Tibial nerve (tissue), 3 donors: ENCODE data around the gene RASAL3.

Experiments used
- CTCF ChIP-seq, 5 experiments: fragments of 200-600 bp in 3 of 5; fragments of 450-650 bp in 2 of 5; sonication (generic) in 3 of 5; IDR thresholded peaks; one replicate each; pipeline ENCODE4 v1.5.1; 2016 to 2019; ENCODE audit warnings: antibody characterized with exemption in 5 of 5, mild to moderate bottlenecking in 3 of 5, moderate library complexity in 2 of 5
- POLR2A ChIP-seq, 2 donors: fragments of 450-650 bp; IDR thresholded peaks; one replicate each; pipeline ENCODE4 v1.6.1; 2017; ENCODE audit warnings: antibody characterized with exemption in 2 of 2, mild to moderate bottlenecking in 2 of 2, moderate library complexity in 2 of 2

GRCh38 chr19:15439078-15439799 lies 25.1 kb downstream of the RASAL3 start:
- TF ChIP-seq CTCF (IDR thresholded peaks at IDR 0.05): no peak
- no peak for TF ChIP-seq POLR2A (IDR thresholded peaks at IDR 0.05)
